A673 (cell line): ENCODE results near the gene CROCC2.

Source experiments
- EZH2 ChIP-seq: fragments of 200-600 bp; sonication (generic); IDR thresholded peaks from 2 replicates; pipeline ENCODE4 v1.6.1; 2017; ENCODE audit warnings: borderline replicate concordance, low read depth, mild to moderate bottlenecking, mixed read lengths, antibody characterized with exemption, low read length; ENCODE audit not compliant: poor library complexity, severe bottlenecking
- TF ChIP-seq, protein P1 (sequence below): fragments of 300-800, 200-600 bp; sonication (generic); conservative IDR thresholded peaks from 2 replicates; pipeline ENCODE4 v1.5.1; 2017; ENCODE audit warnings: low read depth, mild to moderate bottlenecking, antibody characterized with exemption, low read length, moderate library complexity, mixed read lengths

DNA sequence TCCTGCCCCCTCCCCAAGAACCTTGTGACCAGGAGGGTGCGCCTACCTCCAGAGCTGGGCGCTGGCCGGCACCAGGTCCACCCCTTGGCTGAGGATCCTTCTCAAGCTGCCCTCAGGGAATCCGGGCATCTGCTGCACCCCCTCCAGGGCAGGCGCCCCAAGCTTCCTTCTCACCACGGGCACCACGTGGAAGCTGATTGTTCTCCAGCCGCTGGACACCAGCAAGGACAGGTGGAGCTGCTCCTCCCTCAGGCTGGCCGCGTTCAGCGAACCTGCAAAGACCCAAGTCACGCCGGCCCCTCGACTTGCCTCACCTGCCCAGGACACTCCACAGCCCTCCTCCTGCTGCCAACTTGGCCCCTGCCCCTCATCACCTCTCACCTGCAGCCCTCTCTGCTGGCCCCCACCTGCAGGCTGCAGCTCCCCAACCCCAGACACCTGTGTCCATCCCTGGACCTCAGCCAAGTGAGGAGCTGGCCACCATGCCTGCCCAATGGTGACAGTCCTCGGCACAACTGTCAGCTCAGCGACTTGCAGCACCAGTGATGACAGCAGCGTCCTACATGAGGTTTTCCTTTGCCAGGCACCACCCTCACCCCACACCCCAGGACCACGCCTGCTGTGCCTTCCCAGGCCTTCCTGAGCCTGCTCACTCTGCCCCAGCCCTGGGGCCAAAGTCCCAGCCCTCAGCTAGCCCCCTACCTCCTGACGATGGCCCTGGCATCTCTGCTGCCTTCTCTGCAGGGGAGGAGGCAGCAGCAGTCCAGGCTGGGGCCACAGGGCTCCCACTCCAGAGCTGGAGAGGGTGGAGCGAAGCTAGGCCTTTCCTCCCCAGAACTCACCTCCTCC lies 14.4 kb upstream of the CROCC2 start:
- TF ChIP-seq, protein P1, sequence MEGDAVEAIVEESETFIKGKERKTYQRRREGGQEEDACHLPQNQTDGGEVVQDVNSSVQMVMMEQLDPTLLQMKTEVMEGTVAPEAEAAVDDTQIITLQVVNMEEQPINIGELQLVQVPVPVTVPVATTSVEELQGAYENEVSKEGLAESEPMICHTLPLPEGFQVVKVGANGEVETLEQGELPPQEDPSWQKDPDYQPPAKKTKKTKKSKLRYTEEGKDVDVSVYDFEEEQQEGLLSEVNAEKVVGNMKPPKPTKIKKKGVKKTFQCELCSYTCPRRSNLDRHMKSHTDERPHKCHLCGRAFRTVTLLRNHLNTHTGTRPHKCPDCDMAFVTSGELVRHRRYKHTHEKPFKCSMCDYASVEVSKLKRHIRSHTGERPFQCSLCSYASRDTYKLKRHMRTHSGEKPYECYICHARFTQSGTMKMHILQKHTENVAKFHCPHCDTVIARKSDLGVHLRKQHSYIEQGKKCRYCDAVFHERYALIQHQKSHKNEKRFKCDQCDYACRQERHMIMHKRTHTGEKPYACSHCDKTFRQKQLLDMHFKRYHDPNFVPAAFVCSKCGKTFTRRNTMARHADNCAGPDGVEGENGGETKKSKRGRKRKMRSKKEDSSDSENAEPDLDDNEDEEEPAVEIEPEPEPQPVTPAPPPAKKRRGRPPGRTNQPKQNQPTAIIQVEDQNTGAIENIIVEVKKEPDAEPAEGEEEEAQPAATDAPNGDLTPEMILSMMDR: no peak
- TF ChIP-seq EZH2: no peak
